GM18520 (cell line): Measurements from ENCODE around the gene UPK3BL1.
"Not testable (repeated sequence)": the region's sequence is repeated elsewhere in the genome, so short reads cannot be mapped to it uniquely, and the experiment has no call there.

ENCODE experiments used
- ATAC-seq: cut with Tn5 transposase; IDR thresholded peaks from one replicate; pipeline ENCODE4 v1.9.1; 2021; ENCODE audit not compliant: unreplicated experiment

Gene UPK3BL1

DNA sequence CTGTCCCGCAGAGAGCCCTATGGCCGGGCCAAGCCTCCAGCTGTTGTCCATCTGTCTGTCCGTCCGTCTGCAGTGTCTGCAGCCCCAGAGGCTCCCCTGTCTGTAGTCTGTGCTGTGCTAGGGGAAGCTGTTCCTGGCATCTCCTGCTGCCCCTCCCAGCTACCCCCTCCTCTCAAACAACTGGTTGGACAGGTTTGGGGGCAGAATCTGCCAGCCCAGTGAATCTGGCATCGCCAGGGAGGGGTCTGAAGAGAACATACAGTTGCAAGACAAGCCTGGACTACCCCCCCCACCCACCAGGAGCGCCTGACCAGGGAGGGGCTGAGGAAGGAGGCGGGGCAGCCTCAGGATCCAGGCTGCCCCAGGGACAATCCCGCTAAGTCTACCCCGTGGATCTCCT, at the start of gene UPK3BL1:
Gene UPK3BL1, minus strand, starts transcription at position 101 of the 400 bp plus-strand sequence. Its CDS starts 50 bp downstream, at position 51.
- ATAC-seq: not testable (repeated sequence)

DNA sequence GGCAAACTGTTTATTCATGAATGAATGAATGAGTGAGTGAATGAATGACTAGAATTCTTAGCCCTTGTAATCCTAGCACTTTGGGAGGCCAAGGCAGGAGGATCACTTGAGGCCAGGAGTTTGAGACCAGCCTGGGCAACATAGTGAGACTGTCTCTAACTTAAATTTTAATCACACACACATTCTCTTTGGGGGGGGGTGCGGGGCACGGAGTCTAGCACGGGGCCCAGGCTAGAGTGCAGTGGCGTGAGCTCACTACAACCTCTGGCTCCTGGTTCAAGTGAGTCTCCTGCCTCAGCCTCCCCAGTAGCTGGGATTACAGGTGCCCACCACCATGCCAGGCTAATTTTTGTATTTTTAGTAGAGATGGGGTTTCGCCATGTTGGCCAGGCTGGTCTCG, 48.0 kb upstream of the UPK3BL1 start:
- not testable (repeated sequence) for ATAC-seq

GRCh38 chr7:102689436-102690282, 47.1 kb upstream of the UPK3BL1 start:
- ATAC-seq: peak; percentile 54

GRCh38 chr7:102688299-102689036, 45.9 kb upstream of the UPK3BL1 start:
- ATAC-seq: peak; percentile 44

DNA sequence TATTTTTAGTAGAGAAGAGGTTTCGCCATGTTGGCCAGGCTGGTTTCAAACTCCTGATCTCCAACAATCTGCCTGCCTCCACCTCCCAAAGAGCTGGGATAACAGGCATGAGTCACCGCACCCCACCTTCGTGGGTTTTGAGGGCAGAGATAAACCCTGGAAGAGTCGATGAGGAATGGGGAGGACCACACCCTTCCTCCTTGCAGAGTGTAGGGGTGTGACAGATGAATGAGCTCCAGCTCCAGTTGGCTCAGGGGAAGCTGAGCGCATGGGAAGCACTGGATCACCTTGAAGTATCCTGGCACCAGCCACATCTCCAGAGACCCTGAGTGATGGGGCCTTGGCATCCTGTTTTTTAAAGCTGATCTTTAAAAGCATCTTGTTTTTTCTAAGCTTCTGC, 40.0 kb upstream of the UPK3BL1 start:
- not testable (repeated sequence) for ATAC-seq

GRCh38 chr7:102680780-102681179, 38.2 kb upstream of the UPK3BL1 start:
- not testable (repeated sequence) for ATAC-seq

- not testable (repeated sequence) for ATAC-seq
These were observed 33.0 kb upstream of the UPK3BL1 start for GRCh38 chr7:102675545-102675944.

DNA sequence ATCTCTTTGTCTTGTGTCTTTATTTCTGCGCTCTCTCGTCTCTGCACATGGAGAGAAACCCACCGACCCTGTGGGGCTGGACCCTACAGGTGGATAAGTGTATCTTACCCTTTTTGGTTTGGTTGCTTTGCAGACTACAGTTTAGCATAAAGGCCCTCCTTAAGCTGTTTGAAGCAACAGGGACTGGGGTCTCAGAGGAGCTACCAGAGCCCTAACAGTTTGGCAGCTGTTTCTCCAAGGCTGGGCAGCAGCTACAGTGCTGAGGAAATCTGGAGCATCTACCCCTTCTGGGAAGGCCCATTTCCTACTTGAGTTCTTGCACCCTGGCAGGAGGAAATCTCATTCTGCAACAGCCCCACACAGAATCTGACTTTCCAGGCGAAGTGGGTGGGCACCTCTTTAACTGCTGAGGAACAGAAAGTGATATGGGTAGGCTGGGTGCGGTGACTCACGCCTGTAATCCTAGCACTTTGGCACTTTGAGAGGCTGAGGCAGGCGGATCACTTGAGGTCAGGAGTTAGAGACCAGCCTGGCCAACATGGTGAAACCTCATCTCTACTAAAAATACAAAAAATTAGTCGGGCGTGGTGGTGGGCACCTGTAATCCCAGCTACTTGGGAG, 31.0 kb upstream of the UPK3BL1 start:
- ATAC-seq: not testable (repeated sequence)

GRCh38 chr7:102671956-102672307, 29.3 kb upstream of the UPK3BL1 start:
- peak; percentile 16 for ATAC-seq

DNA sequence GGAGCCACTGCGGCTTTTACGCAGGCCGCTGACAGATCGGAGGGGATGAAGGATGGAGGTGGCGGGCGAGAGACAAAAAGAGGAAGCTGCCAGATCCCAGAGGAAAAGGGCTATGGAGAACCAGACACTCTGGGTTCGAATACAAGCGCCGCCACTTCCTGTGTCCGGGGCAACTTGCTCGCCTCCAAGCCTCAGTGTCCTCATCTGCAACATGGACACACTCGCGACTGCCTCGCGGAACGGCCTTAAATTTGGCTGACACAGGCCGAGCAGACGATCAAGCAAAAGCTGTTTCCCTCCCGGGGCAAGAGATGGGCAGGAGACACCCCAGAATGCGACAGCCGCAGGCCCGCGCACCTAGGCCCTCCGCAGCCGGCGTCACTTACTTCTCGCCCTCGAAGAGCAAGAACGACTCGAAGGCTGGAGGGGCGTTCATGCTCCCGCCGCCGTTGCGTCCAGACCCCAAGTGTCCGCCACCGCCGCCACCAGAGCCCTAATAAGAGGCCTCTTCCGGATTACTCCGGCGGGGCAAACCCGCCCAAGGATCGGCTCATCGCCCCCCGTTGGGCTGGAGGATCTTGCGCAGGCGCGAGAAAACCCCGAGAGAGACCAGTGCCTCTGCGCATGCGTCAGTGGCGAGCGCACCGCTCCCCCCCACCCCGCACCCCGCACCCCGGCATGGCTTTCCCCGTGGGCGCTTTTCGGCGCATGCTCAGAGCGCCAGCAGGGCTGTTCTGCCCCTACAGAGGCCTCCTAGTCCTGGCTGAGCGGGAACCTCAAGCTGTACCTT, 28.8 kb upstream of the UPK3BL1 start, which contains the start of gene POLR2J2:
Gene POLR2J2, minus strand, starts transcription at position 498 of the 790 bp plus-strand sequence. Its CDS starts 62 bp downstream, at position 436.
- ATAC-seq: peak; percentile 47

GRCh38 chr7:102667523-102667922, 24.9 kb upstream of the UPK3BL1 start:
- not testable (repeated sequence) for ATAC-seq

- not testable (repeated sequence) for ATAC-seq
These were observed 24.3 kb upstream of the UPK3BL1 start for GRCh38 chr7:102666850-102667249.

- ATAC-seq: not testable (repeated sequence)
These were observed 22.2 kb upstream of the UPK3BL1 start for GRCh38 chr7:102664765-102665164.

- not testable (repeated sequence) for ATAC-seq
These were observed 7.3 kb upstream of the UPK3BL1 start, which contains the start of gene SPDYE2B for GRCh38 chr7:102649924-102650323. Gene SPDYE2B, plus strand, starts transcription at chr7:102650319. Its CDS starts 2,030 bp downstream, at chr7:102652349.

- not testable (repeated sequence) for ATAC-seq
These were observed 5.2 kb upstream of the UPK3BL1 start for GRCh38 chr7:102647813-102648212.

DNA sequence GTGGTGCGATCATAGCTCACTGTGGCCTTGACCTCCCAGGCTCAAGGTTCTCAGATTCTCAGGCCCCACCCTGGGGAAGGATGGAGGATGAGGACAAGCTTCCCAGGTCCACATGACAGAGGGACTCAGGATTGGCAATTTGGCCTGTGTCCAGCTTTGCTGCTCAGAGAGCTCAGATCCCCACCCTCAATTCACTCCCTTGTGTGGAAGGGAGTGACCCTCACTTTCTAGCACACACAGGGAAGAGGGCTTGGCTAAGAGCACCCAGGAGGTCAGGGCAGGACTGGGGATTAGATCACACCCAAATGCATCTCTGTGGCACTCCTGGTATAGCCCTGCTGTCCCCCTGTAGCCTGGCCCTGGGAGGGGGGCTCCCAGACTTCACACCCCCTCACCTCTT, 813 bp upstream of the UPK3BL1 start:
- not testable (repeated sequence) for ATAC-seq

GRCh38 chr7:102638848-102639247, 3.7 kb downstream of the UPK3BL1 start:
- not testable (repeated sequence) for ATAC-seq

GRCh38 chr7:102636956-102637355, 5.6 kb downstream of the UPK3BL1 start:
- not testable (repeated sequence) for ATAC-seq

DNA sequence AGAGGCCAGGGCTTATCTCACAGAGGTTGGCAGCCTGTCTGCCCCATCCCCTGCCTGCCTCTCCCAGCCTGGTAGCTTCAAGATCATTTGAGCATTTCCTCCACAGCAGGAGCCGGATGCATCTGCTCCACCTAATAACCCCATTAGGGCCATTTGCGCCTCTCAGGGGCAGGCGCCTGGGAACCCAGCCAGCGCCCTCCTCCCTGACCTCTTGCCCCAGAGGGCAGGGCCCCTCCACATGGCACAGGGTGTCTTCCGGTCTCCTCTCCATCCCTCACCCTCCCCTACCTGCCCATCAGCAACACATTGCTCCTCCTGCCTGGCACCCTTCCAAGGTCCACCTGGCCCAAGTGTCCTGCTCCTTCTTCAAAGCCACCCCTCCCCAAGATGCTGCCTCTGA, 7.2 kb downstream of the UPK3BL1 start:
- ATAC-seq: not testable (repeated sequence)

DNA sequence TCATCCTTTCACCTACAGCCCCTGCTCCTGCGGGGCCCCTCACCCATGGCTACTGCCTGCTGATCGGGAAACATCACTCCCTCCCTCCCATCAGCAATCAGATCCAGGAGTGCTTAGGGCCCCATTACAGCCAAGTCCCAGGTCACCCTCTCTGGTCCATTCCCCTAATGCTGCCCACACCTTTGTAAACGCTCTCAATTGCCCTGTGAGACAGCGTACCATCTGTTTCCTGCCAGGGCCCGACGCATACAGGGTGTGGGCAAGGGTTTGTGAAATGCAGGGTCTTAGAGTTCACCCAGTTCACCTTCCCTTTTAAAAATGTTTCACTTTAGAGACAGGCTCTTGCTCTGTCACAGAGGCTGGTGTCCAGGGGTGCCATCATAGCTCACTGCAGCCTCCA, 8.3 kb downstream of the UPK3BL1 start:
- ATAC-seq: not testable (repeated sequence)
